Mesodermal cell (in vitro differentiated cells): ENCODE results near the gene CA7.

Experiments used
- H3K27ac ChIP-seq: 2 replicates; pipeline ENCODE4 v1.7.0; 2013; ENCODE audit warnings: mild to moderate bottlenecking, low read depth, low read length, moderate library complexity; ENCODE audit not compliant: severe bottlenecking
- H3K36me3 ChIP-seq: 2 replicates; pipeline ENCODE4 v1.7.1; 2013; ENCODE audit warnings: mild to moderate bottlenecking, low read length, moderate library complexity; ENCODE audit not compliant: control insufficient read depth, insufficient read depth
- H3K4me1 ChIP-seq: one replicate; pipeline ENCODE4 v1.7.1; 2013; ENCODE audit warnings: mild to moderate bottlenecking, low read length; ENCODE audit not compliant: insufficient read depth, control insufficient read depth, poor library complexity, severe bottlenecking
- H3K4me3 ChIP-seq: 2 replicates; pipeline ENCODE4 v1.7.0; 2013; ENCODE audit warnings: low read length, control low read depth, mild to moderate bottlenecking; ENCODE audit not compliant: insufficient read depth, poor library complexity, severe bottlenecking; ENCODE audit errors: extremely low read depth
- H3K9me3 ChIP-seq: 2 replicates; pipeline ENCODE4 v1.7.1; 2013; ENCODE audit warnings: mild to moderate bottlenecking, low read length, moderate library complexity; ENCODE audit not compliant: control insufficient read depth
- WGBS, 2 experiments: methylation state at CpG; one replicate each; pipeline ENCODE4 v1.1.5; 2013; ENCODE audit warnings: missing lambda C conversion rate in 2 of 2; ENCODE audit not compliant: insufficient coverage in 2 of 2; 5-methylcytosine and 5-hydroxymethylcytosine counted together

Gene CA7

DNA sequence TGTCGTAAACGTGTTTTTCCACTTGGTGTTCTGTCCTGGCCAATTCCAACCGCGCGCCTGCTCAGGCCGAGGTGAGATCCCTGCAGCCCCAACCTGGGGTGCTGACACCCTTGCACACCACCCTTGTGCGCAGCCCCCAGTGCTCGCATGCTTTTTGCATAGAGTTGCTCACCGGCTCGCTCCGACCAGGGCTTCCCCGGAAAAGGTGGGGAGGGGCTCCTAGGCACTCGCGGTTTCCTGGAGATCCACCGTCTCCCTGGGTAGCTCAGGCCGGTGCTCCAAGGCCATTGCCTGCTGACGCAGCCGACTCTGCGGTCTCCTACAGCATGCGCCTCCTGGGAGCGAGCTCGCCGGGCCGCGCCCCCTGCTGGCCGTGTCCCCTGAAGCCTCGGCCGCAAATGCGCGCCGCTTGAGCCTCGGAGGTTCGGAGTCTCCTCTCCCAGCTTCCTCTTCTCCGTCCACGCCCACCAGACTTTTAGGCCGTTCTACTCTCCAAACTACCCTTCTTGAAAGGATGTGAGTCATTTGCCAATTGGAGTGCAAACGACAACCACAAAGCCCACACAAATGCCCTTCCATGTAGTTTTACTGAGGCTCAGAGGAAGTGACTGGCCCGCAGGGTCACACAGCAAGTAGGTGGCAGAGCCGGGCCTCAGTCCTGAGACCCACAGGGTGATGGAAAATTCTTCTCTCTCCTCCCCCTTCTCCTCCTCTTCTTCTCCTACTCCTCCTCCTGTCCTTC, 28.9 kb downstream of the CA7 start:
- H3K4me3 ChIP-seq = peak overlapping the region; percentile 30
- H3K4me1 ChIP-seq = peaks cover 18% of the 10 kb centered on the region
- peak overlapping the region; percentile 80 for H3K27ac ChIP-seq
- H3K36me3 ChIP-seq = no peaks in the 10 kb centered on the region
- WGBS, 2 experiments = 7 to 8% methylated on average over 31 to 38 of the region's 39 CpGs
- H3K9me3 ChIP-seq = no peaks in the 10 kb centered on the region

DNA sequence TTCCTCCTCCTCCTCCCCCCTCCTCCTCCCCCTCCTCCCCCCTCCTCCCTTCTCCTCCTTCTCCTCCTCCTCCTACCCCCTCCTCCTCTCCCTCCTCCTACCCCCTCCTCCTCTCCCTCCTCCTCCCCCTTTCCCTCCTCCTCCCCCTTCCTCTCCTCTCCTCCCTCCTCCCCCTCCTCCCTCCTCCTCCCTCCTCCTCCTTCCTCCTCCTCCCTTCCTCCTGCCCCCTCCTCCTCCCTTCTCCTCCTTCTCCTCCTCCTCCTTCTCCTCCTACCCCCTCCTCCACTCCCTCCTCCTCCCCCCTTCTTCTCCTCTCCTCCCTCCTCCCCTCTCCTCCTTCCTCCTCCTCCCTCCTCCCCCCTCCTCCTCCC, 29.5 kb downstream of the CA7 start:
- Histone ChIP-seq H3K9me3 (no peaks in the 10 kb centered on the region), H3K27ac (peak overlapping the region; percentile 80), H3K4me1 (peaks cover 18% of the 10 kb centered on the region), H3K4me3 (no peak overlapping the region), H3K36me3 (no peaks in the 10 kb centered on the region)

GRCh38 chr16:66874079-66874775, 30.0 kb downstream of the CA7 start:
- Histone ChIP-seq H3K4me1 (peaks cover 18% of the 10 kb centered on the region), H3K4me3 (no peak overlapping the region), H3K9me3 (no peaks in the 10 kb centered on the region), H3K27ac (peak overlapping the region; percentile 66), H3K36me3 (no peaks in the 10 kb centered on the region)
- WGBS, 2 experiments = no CpG with 5 or more reads among the region's 1 CpG

GRCh38 chr16:66878067-66878466, 33.9 kb downstream of the CA7 start:
- no peaks in the 10 kb centered on the region for H3K9me3 ChIP-seq
- H3K4me3 ChIP-seq = no peak overlapping the region
- H3K4me1 ChIP-seq = peaks cover 20% of the 10 kb centered on the region
- WGBS, 2 experiments = 100% methylated on average over 1 to 2 of the region's 5 CpGs
- no peak overlapping the region for H3K27ac ChIP-seq
- no peaks in the 10 kb centered on the region for H3K36me3 ChIP-seq

- peaks cover 11% of the 10 kb centered on the region for H3K4me1 ChIP-seq
- peaks cover 20% of the 10 kb centered on the region for H3K36me3 ChIP-seq
- H3K27ac ChIP-seq = peak within 1 kb of the TSS; percentile 29
- H3K9me3 ChIP-seq = no peaks in the 10 kb centered on the region
- 0 to 1% methylated on average over 35 to 51 of the region's 58 CpGs for WGBS, 2 experiments
- H3K4me3 ChIP-seq = peak within 1 kb of the TSS; percentile 72
These were observed 36.2 kb downstream of the CA7 start, which contains the start of gene PDP2 for GRCh38 chr16:66880288-66881013. Gene PDP2 (plus strand): TSS chr16:66880515. CDS start chr16:66884285, 3,770 bp downstream.

DNA sequence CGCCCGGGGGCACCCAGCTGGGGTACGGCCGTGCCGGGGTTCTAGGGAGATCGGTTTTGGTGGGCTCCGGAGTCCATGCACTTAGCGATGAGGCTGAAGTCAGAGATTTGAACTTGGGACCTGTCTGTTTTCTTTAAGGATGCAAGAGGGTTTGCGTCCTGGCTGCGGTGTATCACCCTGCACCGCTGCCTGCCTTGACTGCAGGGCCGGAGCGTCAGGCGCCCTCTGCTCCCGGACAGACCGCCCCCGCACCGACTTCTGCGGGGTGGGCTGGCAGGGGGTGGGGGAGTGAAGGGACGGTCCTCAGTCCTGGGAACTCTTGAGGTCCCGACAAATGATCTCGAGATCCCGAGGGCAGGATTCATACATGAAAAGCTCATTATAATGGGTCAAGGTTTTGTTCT, 36.8 kb downstream of the CA7 start:
- Histone ChIP-seq H3K36me3 (peaks cover 26% of the 10 kb centered on the region), H3K27ac (peak overlapping the region; percentile 29), H3K4me3 (peak overlapping the region; percentile 72), H3K4me1 (peaks cover 12% of the 10 kb centered on the region), H3K9me3 (no peaks in the 10 kb centered on the region)
- WGBS, 2 experiments = 0 to 1% methylated on average over 12 to 15 of the region's 23 CpGs

DNA sequence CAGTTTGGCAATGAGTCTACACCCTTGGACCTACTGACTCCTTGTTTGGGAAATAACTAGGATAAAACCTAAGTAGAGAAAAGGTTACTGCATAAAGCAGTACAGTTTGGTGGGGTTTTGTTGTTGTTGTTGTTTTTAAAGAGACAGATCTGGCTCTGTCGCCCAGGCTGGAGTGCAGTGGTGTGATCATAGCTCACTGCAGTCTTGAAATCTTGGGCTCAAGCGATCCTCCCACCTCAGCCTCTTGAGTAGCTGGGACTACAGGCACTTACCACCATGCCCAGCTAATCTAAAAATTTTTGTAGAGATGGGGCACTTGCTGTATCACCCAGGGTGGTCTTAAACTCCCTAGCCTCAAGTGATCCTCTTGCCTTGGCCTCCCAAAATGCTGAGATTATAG, 37.3 kb downstream of the CA7 start:
- no peak overlapping the region for H3K27ac ChIP-seq
- H3K36me3 ChIP-seq = peaks cover 28% of the 10 kb centered on the region
- peak overlapping the region; percentile 72 for H3K4me3 ChIP-seq
- H3K9me3 ChIP-seq = no peaks in the 10 kb centered on the region
- WGBS, 2 experiments = 57 to 83% methylated on average over 1 of the region's 2 CpGs
- peaks cover 16% of the 10 kb centered on the region for H3K4me1 ChIP-seq

GRCh38 chr16:66881964-66882508, 37.8 kb downstream of the CA7 start:
- no peaks in the 10 kb centered on the region for H3K9me3 ChIP-seq
- 89 to 90% methylated on average over 6 of the region's 8 CpGs for WGBS, 2 experiments
- no peak overlapping the region for H3K27ac ChIP-seq
- H3K36me3 ChIP-seq = peaks cover 32% of the 10 kb centered on the region
- H3K4me3 ChIP-seq = no peak overlapping the region
- H3K4me1 ChIP-seq = peaks cover 21% of the 10 kb centered on the region

DNA sequence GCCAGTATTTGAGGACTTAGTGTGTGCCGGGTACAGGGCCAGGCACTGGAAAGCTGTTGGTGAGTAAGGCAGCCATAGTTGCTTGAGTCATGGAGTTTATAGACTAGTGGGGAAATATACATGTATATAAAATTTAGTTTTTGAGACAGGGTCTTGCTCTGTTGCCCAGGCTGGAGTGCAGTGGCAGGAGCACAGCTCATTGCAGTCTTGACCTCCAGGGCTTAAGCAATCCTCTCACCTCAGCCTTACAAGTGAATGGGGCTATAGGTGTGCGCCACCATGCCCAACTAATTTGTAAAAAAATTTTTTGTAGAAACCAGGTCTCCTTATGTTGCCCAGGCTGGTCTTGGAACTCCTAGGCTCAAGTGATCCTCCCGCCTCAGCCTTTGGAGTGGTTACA, 38.5 kb downstream of the CA7 start:
- peaks cover 26% of the 10 kb centered on the region for H3K4me1 ChIP-seq
- 81 to 100% methylated on average over 2 to 3 of the region's 3 CpGs for WGBS, 2 experiments

GRCh38 chr16:66885491-66885890, 41.3 kb downstream of the CA7 start:
- 94 to 97% methylated on average over 10 to 11 of the region's 12 CpGs for WGBS, 2 experiments
- Histone ChIP-seq H3K27ac (no peak overlapping the region), H3K4me3 (no peak overlapping the region), H3K4me1 (peaks cover 26% of the 10 kb centered on the region), H3K9me3 (no peaks in the 10 kb centered on the region), H3K36me3 (peaks cover 41% of the 10 kb centered on the region)

More for the DNA sequence above, 38.5 kb downstream of the CA7 start:
- Histone ChIP-seq H3K27ac (no peak overlapping the region), H3K9me3 (no peaks in the 10 kb centered on the region), H3K36me3 (peaks cover 38% of the 10 kb centered on the region), H3K4me3 (no peak overlapping the region)
